ENCODE measurements around the gene RGS3.

The RGS3 gene

GRCh38 chr9:113504725-113505590, 41.4 kb downstream of the RGS3 start:
- no peak for DNase-seq (ENCODE audit: low read depth, low spot score)
- no peak overlapping the region for H3K4me3 ChIP-seq (ENCODE audit: low read length)

DNA sequence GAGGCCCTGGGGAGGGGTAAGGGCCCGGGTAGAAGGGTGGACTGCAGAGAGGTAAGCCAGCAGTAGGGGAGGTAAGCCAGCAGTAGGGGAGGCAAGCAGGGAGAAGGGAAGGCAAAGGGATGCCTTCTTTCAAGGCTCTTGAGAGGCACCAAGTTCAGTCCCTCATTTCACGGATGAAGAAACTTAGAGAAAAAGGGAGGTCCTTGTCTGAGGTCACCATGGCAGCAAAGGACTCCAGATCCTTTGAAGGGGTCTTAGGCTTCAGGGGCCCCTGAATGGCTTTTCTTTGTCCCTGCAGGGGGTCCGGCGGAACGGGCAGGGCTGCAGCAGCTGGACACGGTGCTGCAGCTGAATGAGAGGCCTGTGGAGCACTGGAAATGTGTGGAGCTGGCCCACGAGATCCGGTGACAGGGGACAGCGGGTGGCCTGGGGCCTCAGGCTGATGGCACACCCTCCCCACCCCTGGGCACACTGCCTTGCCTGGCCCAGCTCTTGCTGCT, 42.6 kb downstream of the RGS3 start:
- DNase-seq (ENCODE audit: low read depth, low spot score): no peak
- no peak overlapping the region for H3K4me3 ChIP-seq (ENCODE audit: low read length)

GRCh38 chr9:113507256-113507655, 43.7 kb downstream of the RGS3 start:
- DNase-seq (ENCODE audit: low read depth, low spot score): no peak
- no peak overlapping the region for H3K4me3 ChIP-seq (ENCODE audit: low read length)

DNA sequence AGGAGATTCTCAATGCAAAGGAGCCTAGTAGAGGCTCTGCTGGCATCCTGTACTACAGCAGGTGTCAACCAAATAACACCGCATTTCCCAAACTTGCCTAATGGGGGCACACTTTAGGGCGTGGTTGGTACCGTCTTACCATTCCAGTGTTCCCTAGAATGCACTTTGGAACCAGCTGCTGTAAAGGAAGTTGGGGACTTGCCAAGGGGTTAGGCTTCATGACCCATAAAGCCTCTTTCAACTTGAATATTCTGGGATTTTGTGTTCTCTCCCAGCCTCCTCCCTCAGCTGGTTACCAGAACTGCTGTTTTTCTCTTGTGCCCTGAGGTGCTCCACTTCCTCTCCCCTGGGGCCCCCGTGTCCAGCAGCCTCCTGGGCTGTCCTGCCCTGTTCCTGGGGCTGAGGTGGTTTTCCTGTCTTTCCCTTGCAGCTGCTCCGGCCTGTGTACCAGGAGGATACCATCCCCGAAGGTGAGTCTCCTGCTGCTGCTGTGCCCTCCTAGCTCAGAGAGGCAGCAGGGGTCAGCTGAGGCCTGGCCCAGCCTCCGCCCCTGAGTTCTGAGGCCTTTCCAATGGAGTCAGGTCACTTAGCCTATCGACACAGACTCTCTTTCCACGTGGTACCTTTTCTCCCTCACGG, 44.7 kb downstream of the RGS3 start:
- DNase-seq (ENCODE audit: low read depth, low spot score): no peak
- H3K4me3 ChIP-seq (ENCODE audit: low read length): no peak overlapping the region

- DNase-seq (ENCODE audit: low read depth, low spot score): no peak
- H3K4me3 ChIP-seq (ENCODE audit: low read length): no peak overlapping the region
Measured at GRCh38 chr9:113509463-113509862, 45.9 kb downstream of the RGS3 start.

GRCh38 chr9:113511047-113511521, 47.6 kb downstream of the RGS3 start:
- no peak for DNase-seq (ENCODE audit: low read depth, low spot score)
- H3K4me3 ChIP-seq (ENCODE audit: low read length): no peak overlapping the region

- 0 out of 2 replicates have a peak overlapping the region, but pooled peaks have one; percentile 1 for H3K4me3 ChIP-seq (ENCODE audit: low read length)
- DNase-seq (ENCODE audit: low read depth, low spot score): peak; percentile 55
Measured at GRCh38 chr9:113511856-113512761, 48.6 kb downstream of the RGS3 start.

- H3K4me3 ChIP-seq (ENCODE audit: low read length): no peak overlapping the region
- no peak for DNase-seq (ENCODE audit: low read depth, low spot score)
Measured at GRCh38 chr9:113513111-113513510, 49.6 kb downstream of the RGS3 start.

GRCh38 chr9:113513536-113513935, 50.0 kb downstream of the RGS3 start:
- DNase-seq (ENCODE audit: low read depth, low spot score): no peak
- no peak overlapping the region for H3K4me3 ChIP-seq (ENCODE audit: low read length)

DNA sequence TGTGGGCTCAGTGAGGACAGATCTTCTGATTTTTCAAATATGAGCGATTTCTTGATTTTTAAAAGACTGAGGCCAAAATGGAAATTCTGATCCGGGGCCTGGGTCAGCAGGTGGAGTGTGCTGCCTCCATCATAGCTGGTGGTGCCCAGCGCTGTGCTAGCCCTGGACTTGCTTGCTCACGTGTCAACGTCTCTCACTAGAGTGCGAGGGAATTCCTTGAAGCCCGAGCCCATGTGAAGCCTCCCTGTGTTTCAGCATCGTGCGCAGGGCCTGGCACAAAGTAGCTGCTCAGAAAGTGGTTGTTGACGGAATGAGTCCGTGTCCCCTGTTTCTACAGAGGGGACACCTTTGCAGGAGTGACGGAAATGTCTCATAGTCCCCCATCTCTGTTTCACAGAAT, 50.5 kb downstream of the RGS3 start:
- H3K4me3 ChIP-seq (ENCODE audit: low read length): no peak overlapping the region
- no peak for DNase-seq (ENCODE audit: low read depth, low spot score)

GRCh38 chr9:113514748-113515147, 51.2 kb downstream of the RGS3 start:
- no peak for DNase-seq (ENCODE audit: low read depth, low spot score)
- H3K4me3 ChIP-seq (ENCODE audit: low read length): no peak overlapping the region

DNA sequence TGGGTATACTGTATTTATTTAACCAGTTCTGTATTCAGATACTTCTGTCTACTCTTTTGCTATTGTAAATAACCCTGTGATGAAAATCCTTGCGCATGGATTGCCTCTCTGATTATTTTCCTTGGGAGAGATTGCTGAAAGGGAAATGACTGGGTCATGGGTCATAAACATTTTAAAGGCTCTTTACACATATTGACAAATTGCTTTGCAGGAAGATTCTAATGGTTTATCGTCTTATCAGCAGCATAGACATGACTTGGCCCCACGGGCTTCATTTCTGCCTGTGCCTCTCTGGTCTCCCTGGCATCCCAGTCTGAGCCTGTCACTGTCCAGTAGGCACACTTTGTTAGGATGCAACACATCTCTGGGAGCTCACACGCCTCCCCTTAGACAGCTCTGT, 52.3 kb downstream of the RGS3 start:
- H3K4me3 ChIP-seq (ENCODE audit: low read length): no peak overlapping the region
- DNase-seq (ENCODE audit: low read depth, low spot score): no peak

DNA sequence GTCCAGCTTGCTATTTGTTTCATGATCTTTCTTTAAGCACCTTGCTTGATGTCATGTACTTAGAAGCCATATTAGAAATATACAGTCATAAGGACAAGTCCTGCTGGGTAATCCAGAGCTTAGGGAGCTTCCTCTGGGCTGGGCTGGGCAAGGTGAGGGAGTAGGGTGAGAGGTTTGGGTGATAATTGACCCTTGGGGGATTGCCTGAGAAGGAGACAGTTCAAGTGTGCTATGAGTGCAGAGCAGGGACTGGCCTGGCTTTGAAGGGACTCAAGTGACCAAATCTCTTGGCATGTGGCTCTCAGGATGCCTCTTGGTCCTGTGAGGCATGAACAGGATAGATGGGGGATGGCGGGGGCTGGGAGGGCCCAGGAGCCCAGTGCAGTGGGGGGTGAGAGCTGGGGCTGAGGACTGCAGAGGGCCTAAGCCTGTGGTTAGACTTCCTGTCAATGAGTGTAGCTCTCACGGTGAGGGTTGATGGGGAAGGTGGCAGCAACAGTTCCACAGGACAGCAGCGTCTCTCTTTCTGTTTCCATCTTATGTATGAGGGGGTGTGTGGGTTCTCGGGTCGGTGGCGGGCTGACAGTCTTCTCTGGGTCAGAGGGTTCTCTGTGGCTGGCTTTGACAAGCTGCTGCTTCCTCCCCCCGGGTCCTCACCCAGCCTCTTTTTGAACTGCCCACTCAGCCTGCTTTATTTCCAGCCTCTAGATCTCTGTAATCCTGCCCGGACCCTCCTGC, 53.5 kb downstream of the RGS3 start:
- DNase-seq (ENCODE audit: low read depth, low spot score): peak; percentile 80
- H3K4me3 ChIP-seq (ENCODE audit: low read length): peak overlapping the region; percentile 32

DNA sequence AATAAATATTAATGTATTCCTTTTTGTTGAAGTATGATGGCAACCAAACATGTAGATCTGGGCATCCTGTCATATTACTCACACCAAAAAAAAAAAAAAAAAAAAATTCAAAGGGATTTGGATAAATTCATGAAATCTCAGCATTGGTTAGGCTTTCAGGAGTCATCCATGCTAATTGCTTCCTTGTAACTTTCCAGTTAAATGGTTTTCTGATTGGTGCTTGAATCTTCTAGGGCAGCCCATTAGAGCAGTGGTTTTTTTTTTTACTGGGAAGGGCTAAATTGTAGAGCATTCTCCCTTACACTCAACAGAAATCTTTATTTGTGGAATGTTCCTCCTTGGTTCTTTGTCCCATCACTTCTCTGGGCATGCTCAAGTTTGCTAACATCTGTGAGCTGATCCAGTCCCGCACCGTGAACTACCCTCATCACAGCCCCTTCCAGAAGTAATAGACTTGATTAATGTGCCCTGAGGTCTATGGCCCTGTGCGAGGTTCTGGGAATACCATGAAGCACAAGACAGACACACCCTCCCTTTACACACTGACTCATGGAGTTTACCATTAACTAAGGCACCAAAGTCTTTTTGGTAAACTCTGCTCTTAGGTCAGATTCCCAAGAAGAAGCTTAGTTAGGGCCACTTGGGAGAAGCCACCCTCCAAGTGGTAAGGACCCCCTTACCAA, 56.0 kb downstream of the RGS3 start:
- no peak overlapping the region for H3K4me3 ChIP-seq (ENCODE audit: low read length)
- no peak for DNase-seq (ENCODE audit: low read depth, low spot score)

DNA sequence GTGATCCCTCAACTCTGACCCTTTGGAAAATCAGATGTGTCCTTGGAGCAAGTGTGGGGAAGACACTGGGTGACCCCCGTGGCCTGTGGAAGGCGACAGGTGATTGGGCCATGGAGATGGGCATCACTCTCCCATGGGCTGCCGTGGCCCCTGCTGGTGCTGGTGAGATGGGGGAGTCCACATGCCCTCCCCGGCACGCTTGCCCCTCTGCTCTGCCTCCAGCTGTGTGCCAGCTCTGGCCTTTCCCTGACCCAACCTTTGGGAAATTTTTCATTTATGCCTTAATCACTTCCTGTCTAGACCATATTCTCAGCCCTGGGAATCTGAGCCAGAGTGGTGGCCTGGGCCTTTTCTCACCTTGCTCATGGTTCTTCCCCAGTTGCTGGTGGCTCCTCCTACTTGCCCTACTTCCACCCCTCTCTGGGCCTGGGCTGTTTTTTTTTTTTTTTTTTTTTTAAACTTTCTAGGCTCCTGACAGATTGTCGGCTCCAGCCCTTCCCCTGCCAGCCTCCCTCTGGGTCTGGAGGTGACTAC, 56.6 kb downstream of the RGS3 start:
- DNase-seq (ENCODE audit: low read depth, low spot score): no peak
- no peak overlapping the region for H3K4me3 ChIP-seq (ENCODE audit: low read length)

- H3K4me3 ChIP-seq (ENCODE audit: low read length): no peak overlapping the region
- no peak for DNase-seq (ENCODE audit: low read depth, low spot score)
Measured at GRCh38 chr9:113521693-113522255, 58.2 kb downstream of the RGS3 start.

DNA sequence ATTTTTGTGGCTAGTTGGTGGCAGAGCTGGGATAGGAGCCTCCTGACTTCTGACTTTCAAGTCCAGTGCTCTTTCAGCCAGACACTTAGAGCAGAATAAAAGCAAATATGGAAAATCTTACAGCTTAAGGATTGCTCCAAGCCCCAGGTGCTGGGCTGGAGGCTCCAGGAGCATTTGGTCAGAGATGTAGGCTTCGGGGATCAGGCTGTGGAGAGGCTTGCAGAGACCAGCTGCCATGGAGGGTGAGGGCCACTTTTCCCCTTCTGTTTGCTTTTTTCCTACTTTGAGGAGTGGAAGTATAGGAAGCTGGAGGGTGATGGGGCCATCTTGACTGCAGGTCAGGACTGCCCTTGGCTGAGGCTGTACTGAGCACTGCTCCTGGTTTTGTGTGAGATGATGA, 58.9 kb downstream of the RGS3 start:
- DNase-seq (ENCODE audit: low read depth, low spot score): no peak
- no peak overlapping the region for H3K4me3 ChIP-seq (ENCODE audit: low read length)

GRCh38 chr9:113522858-113523257, 59.3 kb downstream of the RGS3 start:
- no peak overlapping the region for H3K4me3 ChIP-seq (ENCODE audit: low read length)
- DNase-seq (ENCODE audit: low read depth, low spot score): no peak

All from Jurkat, Clone E6-1 (cell line).